PC-9 (cell line): Measurements from ENCODE around the gene SNTG2. TPM values are rescaled to one million over a fixed set of nuclear protein-coding genes. Genes with fewer than 3 reads are reported as not detected.

ENCODE experiments used
- BruUV-seq: library from RNA; stranded (reverse); fragments of 400-500 nt; replicated peaks from 2 replicates; lab custom pipeline; 2021; lab: Mats Ljungman, UMichigan
- CTCF ChIA-PET: fragments of 300-600 bp; sonication (Branson Sonifier 250); formaldehyde crosslinking; loops from one replicate; lab custom pipeline; 2022; ENCODE audit warnings: antibody characterized with exemption; lab: Charles Lee
- POLR2A ChIA-PET: fragments of 300-600 bp; sonication (Branson Sonifier 250); formaldehyde crosslinking; loops from one replicate; lab custom pipeline; 2022; ENCODE audit warnings: antibody characterized with exemption; ENCODE audit not compliant: unreplicated experiment; lab: Charles Lee
- DNase-seq, 2 experiments: peaks; one replicate each; pipeline versions ENCODE4 v3.0.0 to v3.0.0-alpha.2; 2015 to 2022; ENCODE audit warnings: mixed read lengths in 1 of 2
- H2AFZ ChIP-seq: fragments of 200-600 bp; sonication (generic); 2 replicates; pipeline ENCODE4 v1.8.1; 2017; ENCODE audit warnings: antibody characterized with exemption
- H3F3A ChIP-seq: fragments of 200-600 bp; sonication (generic); 2 replicates; pipeline ENCODE4 v1.8.1; 2017; ENCODE audit warnings: antibody characterized with exemption, mild to moderate bottlenecking, low read depth; ENCODE audit not compliant: insufficient read depth
- H3K27ac ChIP-seq: fragments of 200-600 bp; sonication (generic); 2 replicates; pipeline ENCODE4 v1.6.1; 2016; ENCODE audit warnings: mixed run types
- H3K27me3 ChIP-seq: fragments of 200-600 bp; sonication (generic); 2 replicates; pipeline ENCODE4 v1.6.1; 2016; ENCODE audit warnings: low read depth, mixed run types; ENCODE audit not compliant: insufficient read depth
- H3K36me3 ChIP-seq: fragments of 200-600 bp; sonication (generic); 2 replicates; pipeline ENCODE4 v1.6.1; 2016; ENCODE audit warnings: low read depth, mixed run types
- H3K4me1 ChIP-seq: fragments of 200-600 bp; sonication (generic); replicated peaks from 2 replicates; pipeline ENCODE4 v1.6.1; 2016; ENCODE audit warnings: mixed run types; ENCODE audit not compliant: insufficient read depth
- H3K4me2 ChIP-seq: fragments of 200-600 bp; sonication (generic); 2 replicates; pipeline ENCODE4 v1.6.1; 2017; ENCODE audit warnings: mixed run types
- H3K4me3 ChIP-seq: fragments of 200-600 bp; sonication (generic); 2 replicates; pipeline ENCODE4 v1.6.1; 2016; ENCODE audit warnings: mixed run types
- H3K79me2 ChIP-seq: fragments of 200-600 bp; sonication (generic); 2 replicates; pipeline ENCODE4 v1.6.1; 2017; ENCODE audit warnings: low read depth, mixed run types
- H3K9me2 ChIP-seq: fragments of 200-600 bp; sonication (generic); 2 replicates; pipeline ENCODE4 v1.8.1; 2017; ENCODE audit warnings: mild to moderate bottlenecking; ENCODE audit not compliant: insufficient read depth
- H3K9me3 ChIP-seq: fragments of 200-600 bp; sonication (generic); 2 replicates; pipeline ENCODE4 v1.8.1; 2016; ENCODE audit warnings: low read depth; ENCODE audit not compliant: insufficient read depth
- H4K20me1 ChIP-seq: fragments of 200-600 bp; sonication (generic); 2 replicates; pipeline ENCODE4 v1.8.1; 2017; ENCODE audit not compliant: insufficient read depth
- EZH2 ChIP-seq: fragments of 200-600 bp; sonication (generic); IDR thresholded peaks from 2 replicates; pipeline ENCODE4 v1.8.0; 2017; ENCODE audit warnings: antibody characterized with exemption, low read depth
- intact Hi-C: fragments of 100-400 bp; cut with micrococcal nuclease; formaldehyde crosslinking; loops from one replicate; pipeline ENCODE4 v1.10.0; 2022; ENCODE audit not compliant: unreplicated experiment
- total RNA-seq: library from RNA; stranded (reverse); gene quantifications from 2 replicates; pipeline ENCODE4 v1.2.3, GENCODE V29; 2021
- TF ChIP-seq, protein P1 (sequence below): fragments of 200-600 bp; sonication (generic); conservative IDR thresholded peaks from 2 replicates; pipeline ENCODE4 v1.6.1; 2017; ENCODE audit warnings: mixed run types, antibody characterized with exemption, mild to moderate bottlenecking, moderate library complexity

The SNTG2 gene
- total RNA-seq, 1 experiment from 2014 or later, result not detected

- ChIA-PET CTCF (no interaction called here), POLR2A (no interaction called here)
- Histone ChIP-seq H2AFZ (no peak overlapping the region), H3K79me2 (no peaks in the 10 kb centered on the region), H3K9me2 (no peaks in the 10 kb centered on the region), H3F3A (no peaks in the 10 kb centered on the region), H3K27ac (no peak overlapping the region), H3K4me1 (no peaks in the 10 kb centered on the region), H4K20me1 (no peaks in the 10 kb centered on the region; the same call in 1 of the 2 replicates), H3K4me2 (no peak overlapping the region), H3K4me3 (no peak overlapping the region), H3K36me3 (no peaks in the 10 kb centered on the region), H3K9me3 (no peaks in the 10 kb centered on the region), H3K27me3 (peaks cover 50% of the 10 kb centered on the region)
- TF ChIP-seq EZH2, result no peak
- TF ChIP-seq, protein P1, sequence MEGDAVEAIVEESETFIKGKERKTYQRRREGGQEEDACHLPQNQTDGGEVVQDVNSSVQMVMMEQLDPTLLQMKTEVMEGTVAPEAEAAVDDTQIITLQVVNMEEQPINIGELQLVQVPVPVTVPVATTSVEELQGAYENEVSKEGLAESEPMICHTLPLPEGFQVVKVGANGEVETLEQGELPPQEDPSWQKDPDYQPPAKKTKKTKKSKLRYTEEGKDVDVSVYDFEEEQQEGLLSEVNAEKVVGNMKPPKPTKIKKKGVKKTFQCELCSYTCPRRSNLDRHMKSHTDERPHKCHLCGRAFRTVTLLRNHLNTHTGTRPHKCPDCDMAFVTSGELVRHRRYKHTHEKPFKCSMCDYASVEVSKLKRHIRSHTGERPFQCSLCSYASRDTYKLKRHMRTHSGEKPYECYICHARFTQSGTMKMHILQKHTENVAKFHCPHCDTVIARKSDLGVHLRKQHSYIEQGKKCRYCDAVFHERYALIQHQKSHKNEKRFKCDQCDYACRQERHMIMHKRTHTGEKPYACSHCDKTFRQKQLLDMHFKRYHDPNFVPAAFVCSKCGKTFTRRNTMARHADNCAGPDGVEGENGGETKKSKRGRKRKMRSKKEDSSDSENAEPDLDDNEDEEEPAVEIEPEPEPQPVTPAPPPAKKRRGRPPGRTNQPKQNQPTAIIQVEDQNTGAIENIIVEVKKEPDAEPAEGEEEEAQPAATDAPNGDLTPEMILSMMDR, result no peak
- intact Hi-C loops, result no loop called here
- BruUV-seq, result no TSS peak
- DNase-seq, result no peak
Measured at GRCh38 chr2:1282552-1282951, 331.9 kb downstream of the SNTG2 start.

- ChIA-PET CTCF (no interaction called here), POLR2A (no interaction called here)
- Histone ChIP-seq H3K9me3 (no peaks in the 10 kb centered on the region), H3K4me2 (no peak overlapping the region), H3K79me2 (no peaks in the 10 kb centered on the region), H3K9me2 (no peaks in the 10 kb centered on the region), H3K36me3 (no peaks in the 10 kb centered on the region), H3F3A (no peaks in the 10 kb centered on the region), H3K4me3 (no peak overlapping the region), H3K4me1 (no peaks in the 10 kb centered on the region), H3K27ac (no peak overlapping the region), H3K27me3 (peaks cover 47% of the 10 kb centered on the region), H4K20me1 (no peaks in the 10 kb centered on the region; the same call in 1 of the 2 replicates), H2AFZ (no peak overlapping the region)
- no TSS peak for BruUV-seq
- TF ChIP-seq EZH2, result no peak
- TF ChIP-seq, protein P1, result no peak
- no peak for DNase-seq
- intact Hi-C loops, result no loop called here
Measured at GRCh38 chr2:1283020-1283801, 332.6 kb downstream of the SNTG2 start.

- Histone ChIP-seq H3K79me2 (no peaks in the 10 kb centered on the region), H3K27ac (no peak overlapping the region), H3K9me3 (no peaks in the 10 kb centered on the region), H3K36me3 (no peaks in the 10 kb centered on the region), H3F3A (no peaks in the 10 kb centered on the region), H3K9me2 (no peaks in the 10 kb centered on the region), H3K4me2 (no peak overlapping the region), H3K4me3 (no peak overlapping the region), H4K20me1 (no peaks in the 10 kb centered on the region; the same call in 1 of the 2 replicates), H3K4me1 (no peaks in the 10 kb centered on the region), H3K27me3 (peaks cover 42% of the 10 kb centered on the region), H2AFZ (no peak overlapping the region)
- ChIA-PET POLR2A (no interaction called here), CTCF (no interaction called here)
- intact Hi-C loops, result no loop called here
- TF ChIP-seq EZH2, result no peak
- TF ChIP-seq, protein P1, result no peak
- no TSS peak for BruUV-seq
- DNase-seq, result no peak
Measured at GRCh38 chr2:1283871-1284270, 333.2 kb downstream of the SNTG2 start.
